SK-N-SH treated with all-trans-retinoic acid at 6 μM for 48 hours (cell line): Measurements from ENCODE around the gene TFG.

ENCODE experiments used
- BACH2 ChIP-seq: fragments of 250-450 bp; sonication (Bioruptor Pico); IDR thresholded peaks from 2 replicates; pipeline ENCODE4 v1.9.0; 2021; ENCODE audit warnings: mild to moderate bottlenecking, borderline replicate concordance
- CREB5 ChIP-seq: fragments of 250-450 bp; sonication (Bioruptor Pico); IDR thresholded peaks from 2 replicates; pipeline ENCODE4 v1.5.1; 2020; ENCODE audit warnings: low read depth, mild to moderate bottlenecking, moderate library complexity
- ESRRG ChIP-seq: fragments of 250-450 bp; sonication (Bioruptor Pico); IDR thresholded peaks from 2 replicates; pipeline ENCODE4 v1.6.1; 2021; ENCODE audit warnings: mild to moderate bottlenecking
- GLIS3 ChIP-seq: fragments of 250-450 bp; sonication (Bioruptor Pico); IDR thresholded peaks from 2 replicates; pipeline ENCODE4 v1.5.0; 2020; ENCODE audit warnings: mild to moderate bottlenecking, moderate library complexity
- POU6F1 ChIP-seq: fragments of 250-450 bp; sonication (Bioruptor Pico); IDR thresholded peaks from 2 replicates; pipeline ENCODE4 v1.8.0; 2021; ENCODE audit warnings: low read depth, mild to moderate bottlenecking, moderate library complexity, borderline replicate concordance
- PPARA ChIP-seq: fragments of 250-450 bp; sonication (Bioruptor Pico); IDR thresholded peaks from 2 replicates; pipeline ENCODE4 v1.5.0; 2020; ENCODE audit warnings: mild to moderate bottlenecking, borderline replicate concordance
- RARB ChIP-seq: fragments of 250-450 bp; sonication (Bioruptor Pico); IDR thresholded peaks from 2 replicates; pipeline ENCODE4 v1.8.0; 2021; ENCODE audit warnings: mild to moderate bottlenecking, moderate library complexity
- TOX ChIP-seq: fragments of 250-450 bp; sonication (Bioruptor Pico); IDR thresholded peaks from 2 replicates; pipeline ENCODE4 v1.8.0; 2021; ENCODE audit warnings: mild to moderate bottlenecking, moderate library complexity, borderline replicate concordance
- ZC3H10 ChIP-seq: fragments of 250-450 bp; sonication (Bioruptor Pico); IDR thresholded peaks from 2 replicates; pipeline ENCODE4 v1.5.1; 2021; ENCODE audit warnings: mild to moderate bottlenecking, moderate library complexity
- ZFP3 ChIP-seq: fragments of 250-450 bp; sonication (Bioruptor Pico); IDR thresholded peaks from 2 replicates; pipeline ENCODE4 v1.5.0; 2020; ENCODE audit warnings: mild to moderate bottlenecking, moderate library complexity
- ZFP30 ChIP-seq: fragments of 450-650 bp; formaldehyde crosslinking; IDR thresholded peaks from 2 replicates; pipeline ENCODE4 v1.5.0; 2022; ENCODE audit warnings: mild to moderate bottlenecking, moderate library complexity
- ZNF565 ChIP-seq: fragments of 450-650 bp; formaldehyde crosslinking; conservative IDR thresholded peaks from 2 replicates; pipeline ENCODE4 v1.5.0; 2020; ENCODE audit warnings: low read depth, mild to moderate bottlenecking, moderate library complexity

GRCh38 chr3:100789579-100789978 lies 80.3 kb downstream of the TFG start:
- no peak for TF ChIP-seq GLIS3
- TF ChIP-seq ESRRG, result no peak
- TF ChIP-seq PPARA (CRISPR knock-in tag), result no peak
- no peak for TF ChIP-seq TOX (CRISPR knock-in tag)
- no peak for TF ChIP-seq ZC3H10 (CRISPR knock-in tag)
- TF ChIP-seq BACH2 (CRISPR knock-in tag), result no peak
- TF ChIP-seq ZFP30 (CRISPR knock-in tag), result no peak
- TF ChIP-seq ZNF565, result no peak
- TF ChIP-seq POU6F1 (CRISPR knock-in tag), result no peak
- no peak for TF ChIP-seq ZFP3
- TF ChIP-seq RARB (CRISPR knock-in tag), result no peak
- TF ChIP-seq CREB5 (CRISPR knock-in tag), result no peak
